ENCODE measurements around the gene KLK15.

Gene KLK15

GRCh38 chr19:50838239-50838638, 4.9 kb upstream of the KLK15 start:
- TF ChIP-seq CTCF (conservative IDR thresholded peaks at IDR 0.05; ENCODE audit: control insufficient read depth, insufficient read depth, low read depth, low read length): peak; percentile 18
- no peak for DNase-seq (ENCODE audit: low read depth)
- no peak overlapping the region for H3K4me3 ChIP-seq (ENCODE audit: control insufficient read depth, low read depth, low read length)

GRCh38 chr19:50837300-50837699, 3.9 kb upstream of the KLK15 start:
- no peak for TF ChIP-seq CTCF (conservative IDR thresholded peaks at IDR 0.05; ENCODE audit: control insufficient read depth, insufficient read depth, low read depth, low read length)
- DNase-seq (ENCODE audit: low read depth): no peak
- no peak overlapping the region for H3K4me3 ChIP-seq (ENCODE audit: control insufficient read depth, low read depth, low read length)

GRCh38 chr19:50836543-50837195, 3.3 kb upstream of the KLK15 start:
- no peak overlapping the region for H3K4me3 ChIP-seq (ENCODE audit: control insufficient read depth, low read depth, low read length)
- no peak for TF ChIP-seq CTCF (conservative IDR thresholded peaks at IDR 0.05; ENCODE audit: control insufficient read depth, insufficient read depth, low read depth, low read length)
- DNase-seq (ENCODE audit: low read depth): no peak

- peak; percentile 37 for DNase-seq (ENCODE audit: low read depth)
- TF ChIP-seq CTCF (conservative IDR thresholded peaks at IDR 0.05; ENCODE audit: control insufficient read depth, insufficient read depth, low read depth, low read length): no peak
- H3K4me3 ChIP-seq (ENCODE audit: control insufficient read depth, low read depth, low read length): peak overlapping the region; percentile 48
Observed at GRCh38 chr19:50835785-50836542, 2.6 kb upstream of the KLK15 start.

GRCh38 chr19:50835103-50835784, 1.9 kb upstream of the KLK15 start:
- no peak for DNase-seq (ENCODE audit: low read depth)
- no peak for TF ChIP-seq CTCF (conservative IDR thresholded peaks at IDR 0.05; ENCODE audit: control insufficient read depth, insufficient read depth, low read depth, low read length)
- peak overlapping the region; percentile 48 for H3K4me3 ChIP-seq (ENCODE audit: control insufficient read depth, low read depth, low read length)

- no peak for TF ChIP-seq CTCF (conservative IDR thresholded peaks at IDR 0.05; ENCODE audit: control insufficient read depth, insufficient read depth, low read depth, low read length)
- no peak overlapping the region for H3K4me3 ChIP-seq (ENCODE audit: control insufficient read depth, low read depth, low read length)
Observed at GRCh38 chr19:50833802-50834167, 411 bp upstream of the KLK15 start.

More at GRCh38 chr19:50833802-50834167, 411 bp upstream of the KLK15 start:
- DNase-seq (ENCODE audit: low read depth): no peak
